Immature natural killer cell (primary cell): ENCODE results near the gene DNAAF9. TPM values are rescaled to one million over a fixed set of nuclear protein-coding genes. Genes with fewer than 3 reads are reported as not detected.

Source experiments
- DNase-seq, 3 donors: peaks; one replicate each; pipeline ENCODE4 v3.0.0; 2022; ENCODE audit warnings: mixed read lengths in 1 of 3
- H3K27ac Mint-ChIP-seq, 6 donors: one replicate each; pipeline ENCODE4 v1.8.0; 2020; ENCODE audit warnings: mixed read lengths in 6 of 6, mild to moderate bottlenecking in 5 of 6, inconsistent platforms in 4 of 6, moderate library complexity in 3 of 6
- H3K27me3 Mint-ChIP-seq, 3 donors: one replicate each; pipeline ENCODE4 v1.8.0; 2020 to 2021; ENCODE audit warnings: low read depth in 3 of 3, mild to moderate bottlenecking in 3 of 3, mixed read lengths in 3 of 3, moderate library complexity in 3 of 3, inconsistent platforms in 1 of 3
- H3K36me3 Mint-ChIP-seq, 3 donors: one replicate each; pipeline ENCODE4 v1.8.0; 2020; ENCODE audit warnings: mixed read lengths in 3 of 3, inconsistent platforms in 2 of 3, mild to moderate bottlenecking in 2 of 3
- H3K4me1 Mint-ChIP-seq, 2 donors: one replicate each; pipeline ENCODE4 v1.8.0; 2020; ENCODE audit warnings: inconsistent platforms in 2 of 2, mild to moderate bottlenecking in 2 of 2, mixed read lengths in 2 of 2, moderate library complexity in 1 of 2
- H3K4me3 Mint-ChIP-seq, 5 donors: one replicate each; pipeline ENCODE4 v1.8.0; 2020; ENCODE audit warnings: mild to moderate bottlenecking in 5 of 5, mixed read lengths in 5 of 5, inconsistent platforms in 3 of 5, moderate library complexity in 3 of 5
- H3K9me3 Mint-ChIP-seq, 6 donors: one replicate each; pipeline ENCODE4 v1.8.0; 2020; ENCODE audit warnings: mild to moderate bottlenecking in 6 of 6, mixed read lengths in 6 of 6, inconsistent platforms in 4 of 6, moderate library complexity in 3 of 6
- polyA plus RNA-seq, 3 donors: library from polyadenylated mRNA; unstranded; fragments of 300-500 nt; fragmentation: Illumina TruSeq; gene quantifications; one replicate each; pipeline ENCODE4 v1.2.3, GENCODE V29; 2021

DNAAF9 gene
- under 1 TPM in 2 of 3 donors, not detected in 1; 0.26 to 0.74 TPM for polyA plus RNA-seq

DNA sequence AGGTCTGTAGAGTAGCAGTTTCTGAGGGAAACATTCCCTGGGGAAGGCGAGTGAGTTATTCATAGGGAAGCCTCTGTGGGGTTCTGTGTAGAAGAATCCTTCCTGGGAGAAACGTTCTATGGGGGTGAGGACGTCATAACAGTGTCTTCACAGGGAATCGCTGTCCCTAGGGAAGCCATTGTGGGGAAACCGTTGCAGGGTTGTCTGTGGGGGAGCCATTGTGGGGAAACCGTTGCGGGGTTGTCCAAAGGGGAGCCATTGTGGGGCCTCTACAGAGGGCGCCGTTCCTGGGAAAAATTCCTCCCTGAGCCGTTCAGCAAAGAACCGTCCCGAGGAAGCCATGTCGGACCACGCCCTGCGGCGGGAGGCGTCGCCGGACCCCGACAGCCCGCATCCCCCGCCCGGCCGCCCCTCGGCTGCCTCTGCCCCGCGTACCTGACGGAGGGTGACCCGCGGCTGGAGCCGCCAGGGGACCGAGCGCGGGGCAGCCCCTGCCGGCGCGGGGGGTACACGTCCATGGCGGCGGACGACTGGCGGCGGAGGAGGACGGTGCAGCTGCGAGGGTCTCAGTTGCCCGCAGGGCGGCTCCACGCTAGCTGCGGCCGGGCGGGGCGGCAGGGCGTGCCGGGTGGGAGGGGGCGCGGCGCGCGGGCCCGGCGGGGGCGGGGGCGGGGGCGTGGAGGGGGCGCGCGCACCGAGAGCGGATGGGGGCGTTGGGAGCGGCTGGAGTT, at the start of gene DNAAF9:
TSS of gene DNAAF9 (minus strand) at position 630 of the 731 bp plus-strand sequence. CDS start at position 518, 112 bp downstream.
- Mint-ChIP-seq H3K4me3 (peak within 1 kb of the TSS; percentile 91 to 97 (median 94)), H3K9me3 (no peaks in the 10 kb centered on the region), H3K36me3 (no peaks in the 10 kb centered on the region), H3K27me3 (peaks cover 0 to 8% (median 0%) of the 10 kb centered on the region in 3 donors), H3K27ac (peak within 1 kb of the TSS; percentile 76 to 91 (median 88)), H3K4me1 (peaks cover 22 to 31% of the 10 kb centered on the region in 2 donors)
- DNase-seq: peak; percentile 52 to 60 (median 59)

DNA sequence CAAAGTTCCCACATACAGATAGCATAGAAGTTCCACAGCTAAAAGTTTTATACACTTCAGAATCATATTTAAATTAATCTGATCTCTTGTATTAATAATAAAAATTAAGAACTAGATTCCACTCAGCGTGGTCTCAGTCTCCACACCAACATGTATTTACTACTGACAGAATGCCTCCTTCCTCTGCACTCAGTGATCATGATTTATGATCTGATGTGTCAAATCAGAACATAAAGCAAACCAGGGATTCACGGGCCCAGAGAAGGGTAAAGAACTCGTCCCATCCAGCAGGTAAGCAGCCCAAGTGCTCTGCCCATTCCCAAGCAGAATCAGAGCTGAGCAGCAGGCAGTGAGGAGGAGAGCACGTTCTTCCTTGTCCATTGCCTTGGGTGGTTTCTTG, 49.2 kb upstream of the DNAAF9 start:
- Mint-ChIP-seq H3K9me3 (no peaks in the 10 kb centered on the region), H3K27me3 (peaks cover 0 to 12% (median 3%) of the 10 kb centered on the region in 3 donors), H3K4me1 (no peaks in the 10 kb centered on the region), H3K36me3 (no peaks in the 10 kb centered on the region), H3K27ac (no peak overlapping the region), H3K4me3 (no peak overlapping the region)
- DNase-seq: no peak

DNA sequence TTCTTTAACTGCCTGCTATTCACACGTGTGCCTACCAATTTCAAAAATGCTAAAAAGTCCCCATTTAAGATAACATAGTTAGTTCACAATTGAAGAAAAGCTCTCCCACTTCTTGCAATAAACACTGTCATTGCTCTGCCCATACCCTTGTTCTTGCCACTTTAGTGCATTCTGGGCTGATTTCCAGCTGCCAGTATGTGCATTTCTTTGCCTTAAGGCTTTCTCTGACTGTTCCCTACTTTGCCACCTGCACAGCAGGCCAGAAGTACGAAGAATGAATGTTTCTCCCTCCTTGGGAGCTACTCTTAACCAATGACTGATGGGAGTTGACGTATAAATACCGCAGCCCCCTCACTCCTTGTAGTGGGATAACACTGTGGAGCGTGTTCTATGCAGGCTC, 47.4 kb upstream of the DNAAF9 start:
- Mint-ChIP-seq H3K36me3 (no peaks in the 10 kb centered on the region), H3K4me1 (no peaks in the 10 kb centered on the region), H3K4me3 (no peak overlapping the region), H3K27ac (no peak overlapping the region), H3K9me3 (no peaks in the 10 kb centered on the region), H3K27me3 (peaks cover 0 to 9% (median 3%) of the 10 kb centered on the region in 3 donors)
- DNase-seq: no peak

DNA sequence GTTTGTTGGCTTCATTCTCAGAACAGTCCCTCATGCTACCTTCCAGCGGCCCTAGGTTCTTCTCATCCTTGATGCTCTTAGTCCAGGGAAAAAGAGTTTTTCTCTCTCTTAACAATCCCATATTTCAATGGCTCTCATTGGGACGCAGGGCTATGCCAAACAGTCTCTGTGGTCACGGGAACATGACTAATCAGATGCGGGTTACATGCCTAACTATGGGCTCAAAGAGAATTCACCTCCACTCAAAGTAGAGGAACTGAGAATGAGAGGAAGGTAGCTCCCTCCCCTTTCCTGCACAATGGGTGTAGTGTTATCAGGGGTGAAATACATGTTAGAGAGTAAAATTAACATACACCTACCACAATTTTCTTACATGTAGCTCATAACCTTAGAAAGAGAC, 45.2 kb upstream of the DNAAF9 start:
- Mint-ChIP-seq H3K4me1 (no peaks in the 10 kb centered on the region), H3K4me3 (no peak overlapping the region), H3K27me3 (peaks cover 0 to 7% (median 3%) of the 10 kb centered on the region in 3 donors), H3K9me3 (no peaks in the 10 kb centered on the region), H3K27ac (no peak overlapping the region), H3K36me3 (no peaks in the 10 kb centered on the region)
- no peak for DNase-seq

DNA sequence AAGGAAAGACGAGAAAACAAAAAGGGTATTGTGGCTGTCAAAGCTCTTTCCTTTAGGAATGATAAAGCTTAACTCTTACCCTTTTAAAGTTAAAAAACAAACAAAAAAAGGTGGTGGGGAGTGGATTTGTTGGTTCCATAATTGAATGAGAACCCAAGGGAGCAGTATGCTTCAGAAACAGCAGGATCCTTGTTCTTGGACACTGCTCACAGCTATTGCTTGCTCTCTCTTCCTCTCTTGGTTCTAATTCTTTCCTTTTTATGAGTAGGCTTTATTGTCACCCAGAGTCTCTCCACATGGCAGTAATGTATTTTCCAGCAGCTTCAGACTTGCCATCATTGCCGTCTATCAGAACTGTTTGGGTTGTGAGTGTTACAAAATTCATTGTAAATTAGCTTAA, 44.7 kb upstream of the DNAAF9 start:
- Mint-ChIP-seq H3K36me3 (no peaks in the 10 kb centered on the region), H3K9me3 (no peaks in the 10 kb centered on the region), H3K27me3 (peaks cover 0 to 7% (median 3%) of the 10 kb centered on the region in 3 donors), H3K27ac (no peak overlapping the region), H3K4me1 (no peaks in the 10 kb centered on the region), H3K4me3 (no peak overlapping the region)
- DNase-seq: no peak

DNA sequence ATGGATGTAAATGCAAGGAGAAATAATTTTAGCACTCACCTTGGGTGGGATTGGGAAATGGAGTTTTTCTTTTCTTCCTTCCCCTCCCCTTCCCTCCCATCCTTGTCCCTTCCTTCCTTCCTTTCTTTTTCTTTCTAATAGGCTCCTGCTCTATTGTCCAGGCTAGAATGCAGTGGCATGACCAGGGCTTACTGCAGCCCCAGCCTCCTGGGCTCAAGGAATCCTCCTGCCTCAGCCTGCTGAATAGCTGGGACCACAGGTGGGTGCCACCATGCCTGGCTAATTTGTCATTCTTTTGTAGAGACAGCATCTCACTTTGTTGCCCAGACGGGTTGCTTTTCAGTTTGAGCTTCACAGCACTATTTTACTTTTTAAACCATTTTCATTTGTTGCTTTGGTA, 41.9 kb upstream of the DNAAF9 start:
- Mint-ChIP-seq H3K27me3 (peaks cover 0 to 4% (median 3%) of the 10 kb centered on the region in 3 donors), H3K4me3 (no peak overlapping the region), H3K9me3 (no peaks in the 10 kb centered on the region), H3K36me3 (no peaks in the 10 kb centered on the region), H3K4me1 (no peaks in the 10 kb centered on the region), H3K27ac (no peak overlapping the region)
- DNase-seq: no peak

DNA sequence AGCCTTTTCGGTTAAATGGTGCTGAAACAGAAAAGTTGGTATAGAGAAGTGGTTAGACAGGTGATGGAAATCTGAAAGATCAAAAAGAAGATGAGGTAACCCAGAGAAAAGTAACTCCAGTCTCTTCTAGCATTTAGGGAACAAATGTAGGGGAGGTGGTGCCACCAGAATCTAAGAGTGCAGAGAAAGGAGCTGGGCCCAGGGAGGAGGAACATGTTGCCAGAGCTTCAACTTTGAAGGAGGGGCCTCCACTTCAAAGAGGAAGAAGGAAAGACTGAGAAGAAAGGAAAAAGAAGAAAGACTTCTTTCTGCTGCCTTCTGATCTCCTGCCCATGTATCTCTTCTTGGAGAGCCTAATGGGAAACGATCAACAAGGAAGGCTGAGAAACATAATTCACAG, 39.9 kb upstream of the DNAAF9 start:
- no peaks in the 10 kb centered on the region for H3K36me3 Mint-ChIP-seq
- no peak overlapping the region for H3K4me3 Mint-ChIP-seq
- H3K27ac Mint-ChIP-seq: peak overlapping the region in 1 of 6 donors; percentile 13
- no peaks in the 10 kb centered on the region for H3K9me3 Mint-ChIP-seq
- no peak for DNase-seq
- H3K4me1 Mint-ChIP-seq: no peaks in the 10 kb centered on the region
- peaks cover 0 to 3% (median 2%) of the 10 kb centered on the region in 3 donors for H3K27me3 Mint-ChIP-seq

DNA sequence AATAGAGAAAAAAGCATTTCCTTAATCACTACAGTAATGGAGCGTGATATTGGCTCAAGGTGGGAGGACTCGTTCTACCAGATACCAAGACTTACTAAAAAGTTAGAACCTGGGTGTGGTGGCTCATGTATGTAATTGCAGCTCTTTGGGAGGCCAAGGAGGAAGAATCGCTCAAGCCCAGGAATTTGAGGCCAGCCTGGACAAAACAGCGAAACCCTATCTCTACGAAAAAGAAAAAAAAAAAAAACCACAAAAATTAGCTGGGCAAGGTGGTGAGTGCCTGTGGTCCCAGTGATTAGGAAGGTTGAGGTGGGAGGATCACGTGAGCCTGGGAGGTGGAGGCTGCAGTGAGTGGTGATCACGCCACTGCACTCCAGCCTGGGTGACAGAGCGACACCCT, 39.3 kb upstream of the DNAAF9 start:
- Mint-ChIP-seq H3K36me3 (no peaks in the 10 kb centered on the region), H3K4me1 (no peaks in the 10 kb centered on the region), H3K4me3 (no peak overlapping the region), H3K27me3 (peaks cover 0 to 2% (median 0%) of the 10 kb centered on the region in 3 donors), H3K9me3 (no peaks in the 10 kb centered on the region), H3K27ac (no peak overlapping the region)
- DNase-seq: no peak

DNA sequence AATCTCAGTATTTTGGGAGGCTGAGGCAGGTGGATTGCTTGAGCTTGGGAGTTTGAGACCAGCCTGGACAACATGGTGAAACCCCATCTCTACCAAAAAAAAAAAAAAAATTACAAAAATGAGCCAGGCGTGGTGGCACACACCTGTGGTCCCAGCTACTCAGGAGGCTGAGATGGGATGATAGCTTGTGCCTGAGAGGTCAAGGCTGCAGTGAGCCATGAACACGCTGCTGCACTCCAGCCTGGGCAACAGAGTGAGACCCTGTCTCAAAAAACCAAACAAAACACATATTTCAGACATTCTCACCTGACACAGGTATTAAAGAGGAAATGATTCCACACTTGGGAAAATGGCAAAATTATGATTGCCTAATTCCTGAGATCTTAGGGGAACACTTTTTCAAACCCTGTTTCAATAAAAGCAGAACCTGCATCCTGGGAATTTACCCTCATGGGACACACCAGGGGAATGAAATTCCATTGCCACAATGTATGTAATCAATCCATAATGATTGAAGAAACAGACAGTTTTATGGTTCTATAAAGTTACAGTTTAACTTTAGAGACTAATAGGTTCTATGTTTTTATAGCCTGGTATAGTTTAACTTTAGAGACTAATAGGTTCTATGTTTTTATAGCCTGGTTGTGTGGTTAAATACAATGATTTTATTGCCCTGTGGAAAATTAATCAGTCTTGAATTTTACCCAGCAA, 29.6 kb upstream of the DNAAF9 start:
- Mint-ChIP-seq H3K27me3 (peaks cover 0 to 4% (median 3%) of the 10 kb centered on the region in 3 donors), H3K9me3 (no peaks in the 10 kb centered on the region), H3K36me3 (peaks cover 0 to 4% (median 0%) of the 10 kb centered on the region in 3 donors), H3K27ac (no peak overlapping the region), H3K4me3 (no peak overlapping the region), H3K4me1 (no peaks in the 10 kb centered on the region)
- DNase-seq: no peak

DNA sequence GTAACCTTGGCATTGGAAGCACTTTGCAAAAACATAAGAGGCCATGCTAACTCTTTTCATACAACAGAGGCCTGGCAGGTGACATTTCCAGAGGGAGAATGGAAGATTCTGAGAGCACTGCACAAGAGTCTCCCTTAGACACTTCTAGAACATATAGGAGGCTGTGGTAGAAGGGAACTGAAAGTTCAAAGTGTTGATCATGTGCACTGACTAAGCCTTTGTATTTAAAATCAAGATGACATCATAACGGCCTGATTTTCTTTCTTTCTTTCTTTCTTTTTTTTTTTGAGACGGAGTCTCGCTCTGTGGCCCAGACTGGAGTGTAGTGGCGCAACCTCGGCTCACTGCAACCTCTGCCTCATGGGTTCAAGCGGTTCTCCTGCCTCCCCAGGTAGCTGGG, 26.8 kb upstream of the DNAAF9 start:
- Mint-ChIP-seq H3K36me3 (peaks cover 0 to 4% (median 0%) of the 10 kb centered on the region in 3 donors), H3K9me3 (no peaks in the 10 kb centered on the region), H3K4me1 (no peaks in the 10 kb centered on the region), H3K4me3 (no peak overlapping the region), H3K27ac (no peak overlapping the region), H3K27me3 (peaks cover 2 to 7% (median 3%) of the 10 kb centered on the region in 3 donors)
- no peak for DNase-seq

DNA sequence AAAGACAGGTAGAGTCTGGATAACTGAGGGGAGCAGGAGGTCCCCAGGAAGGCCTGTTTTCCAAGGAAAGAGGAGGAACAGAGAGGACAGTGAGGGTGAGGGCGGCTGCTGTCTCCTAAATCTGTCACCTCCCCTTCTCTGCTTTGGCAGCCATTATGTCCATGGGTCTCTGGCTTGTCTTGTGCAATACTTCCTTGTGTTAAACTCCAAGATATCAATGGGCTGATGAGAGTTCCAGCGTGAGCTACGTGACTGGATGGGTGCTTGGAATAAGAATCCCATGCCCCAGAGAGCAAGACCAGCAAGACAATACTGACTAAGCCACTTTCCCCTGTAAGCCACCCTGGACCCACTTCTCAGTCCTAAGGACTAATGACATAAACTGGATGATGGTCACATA, 26.3 kb upstream of the DNAAF9 start:
- Mint-ChIP-seq H3K4me3 (no peak overlapping the region), H3K27ac (no peak overlapping the region), H3K27me3 (peaks cover 2 to 7% (median 3%) of the 10 kb centered on the region in 3 donors), H3K36me3 (peaks cover 0 to 4% (median 0%) of the 10 kb centered on the region in 3 donors), H3K9me3 (no peaks in the 10 kb centered on the region), H3K4me1 (no peaks in the 10 kb centered on the region)
- no peak for DNase-seq

DNA sequence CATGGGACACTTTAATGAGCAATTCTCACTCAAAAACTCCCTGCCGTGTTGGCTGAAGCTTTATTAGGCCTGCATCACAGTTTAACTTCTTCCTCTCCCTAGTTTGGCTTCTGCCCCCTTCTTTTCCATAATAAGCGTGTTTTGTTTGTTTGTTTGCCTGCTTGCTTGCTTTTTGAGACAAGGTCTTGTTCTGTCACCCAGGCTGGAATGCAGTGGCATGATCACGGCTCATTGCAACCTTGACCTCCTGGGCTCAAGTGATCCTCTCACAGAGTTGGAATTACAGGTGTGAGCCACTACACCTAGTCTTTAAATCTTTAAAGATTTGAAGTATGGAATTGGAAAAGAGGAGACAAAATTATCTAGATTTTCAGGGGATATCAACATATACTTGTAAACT, 25.4 kb upstream of the DNAAF9 start:
- DNase-seq: no peak
- H3K36me3 Mint-ChIP-seq: peaks cover 0 to 4% (median 0%) of the 10 kb centered on the region in 3 donors
- no peaks in the 10 kb centered on the region for H3K9me3 Mint-ChIP-seq
- no peak overlapping the region for H3K27ac Mint-ChIP-seq
- no peaks in the 10 kb centered on the region for H3K4me1 Mint-ChIP-seq
- H3K4me3 Mint-ChIP-seq: no peak overlapping the region
- H3K27me3 Mint-ChIP-seq: peaks cover 2% of the 10 kb centered on the region in 3 donors

DNA sequence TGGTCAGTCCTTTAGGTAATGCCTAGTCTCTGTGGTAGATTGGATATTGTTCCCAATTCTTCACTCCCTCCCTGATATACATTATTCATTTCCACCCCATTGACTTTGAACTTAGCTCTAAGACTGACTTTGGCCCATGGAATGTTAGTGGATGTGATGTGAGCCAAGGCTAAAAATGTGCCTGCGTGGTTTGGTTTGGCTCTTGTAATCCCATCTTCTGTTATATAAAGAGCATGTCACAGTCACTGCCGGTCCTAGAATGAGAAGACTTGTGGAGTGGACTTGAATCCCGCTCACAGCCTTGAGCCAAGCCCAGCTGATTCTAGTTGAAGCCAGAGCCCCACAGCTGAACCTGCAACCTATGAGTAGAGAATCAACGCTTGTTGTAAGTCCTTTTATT, 23.6 kb upstream of the DNAAF9 start:
- Mint-ChIP-seq H3K36me3 (peaks cover 0 to 4% (median 0%) of the 10 kb centered on the region in 3 donors), H3K9me3 (no peaks in the 10 kb centered on the region), H3K27ac (no peak overlapping the region), H3K27me3 (peaks cover 2% of the 10 kb centered on the region in 3 donors), H3K4me3 (no peak overlapping the region), H3K4me1 (no peaks in the 10 kb centered on the region)
- no peak for DNase-seq

DNA sequence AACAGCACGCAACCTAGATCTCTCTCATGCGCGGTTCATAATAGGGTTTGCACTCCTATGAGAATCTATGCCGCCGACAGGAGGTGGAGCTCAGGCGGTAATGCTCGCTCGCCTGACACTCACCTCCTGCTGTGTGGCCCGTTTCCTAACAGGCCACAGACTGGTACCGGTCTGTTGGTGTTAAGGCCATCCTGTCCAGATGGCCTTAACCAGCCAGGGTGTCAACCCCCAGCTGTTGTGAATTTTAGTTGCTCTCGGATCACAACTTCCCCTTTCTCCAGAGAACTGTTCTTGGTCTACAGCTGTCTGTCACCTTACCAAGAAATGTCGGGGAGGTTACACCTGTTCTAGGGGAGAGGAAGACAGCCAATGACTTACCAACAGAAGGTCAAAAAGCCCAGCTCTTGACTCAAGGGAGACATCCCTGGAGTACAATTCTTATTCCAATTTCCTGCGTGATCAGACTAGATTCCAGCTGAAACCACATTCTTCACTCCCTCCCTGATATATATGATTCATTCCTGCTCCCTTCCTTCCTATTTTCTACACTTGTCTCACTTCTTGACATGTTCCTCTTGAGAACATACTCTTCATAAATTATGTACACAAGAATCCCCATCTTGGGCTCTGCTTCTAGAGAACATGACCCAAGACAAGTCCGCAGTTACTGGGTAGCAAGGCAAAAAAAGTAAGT, 23.1 kb upstream of the DNAAF9 start:
- no peaks in the 10 kb centered on the region for H3K9me3 Mint-ChIP-seq
- DNase-seq: no peak
- H3K27ac Mint-ChIP-seq: no peak overlapping the region
- no peaks in the 10 kb centered on the region for H3K4me1 Mint-ChIP-seq
- H3K27me3 Mint-ChIP-seq: peaks cover 2% of the 10 kb centered on the region in 3 donors
- H3K4me3 Mint-ChIP-seq: no peak overlapping the region
- H3K36me3 Mint-ChIP-seq: peaks cover 0 to 4% (median 0%) of the 10 kb centered on the region in 3 donors
